ENCODE measurements around the gene WDR82.

DNA sequence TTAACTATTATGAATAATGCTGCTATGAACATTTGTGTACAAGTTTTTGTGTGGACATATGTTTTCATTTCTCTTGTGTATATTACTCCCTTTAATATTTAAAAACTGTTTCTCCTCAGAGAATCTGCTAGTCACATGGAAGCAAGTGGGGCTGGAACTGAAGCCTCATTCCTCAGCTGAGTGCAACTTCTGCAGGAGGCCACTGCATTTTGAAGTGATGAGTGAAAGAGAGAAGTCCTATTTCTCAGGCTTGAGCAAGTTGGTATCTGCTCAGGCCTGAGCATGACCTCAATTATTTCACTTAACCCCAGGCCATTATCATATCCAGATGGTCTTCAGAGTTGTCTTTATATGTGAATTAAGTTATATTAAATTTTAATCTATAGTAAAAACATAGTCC is 64.5 kb downstream of the WDR82 start:
- TF ChIP-seq, protein P1, sequence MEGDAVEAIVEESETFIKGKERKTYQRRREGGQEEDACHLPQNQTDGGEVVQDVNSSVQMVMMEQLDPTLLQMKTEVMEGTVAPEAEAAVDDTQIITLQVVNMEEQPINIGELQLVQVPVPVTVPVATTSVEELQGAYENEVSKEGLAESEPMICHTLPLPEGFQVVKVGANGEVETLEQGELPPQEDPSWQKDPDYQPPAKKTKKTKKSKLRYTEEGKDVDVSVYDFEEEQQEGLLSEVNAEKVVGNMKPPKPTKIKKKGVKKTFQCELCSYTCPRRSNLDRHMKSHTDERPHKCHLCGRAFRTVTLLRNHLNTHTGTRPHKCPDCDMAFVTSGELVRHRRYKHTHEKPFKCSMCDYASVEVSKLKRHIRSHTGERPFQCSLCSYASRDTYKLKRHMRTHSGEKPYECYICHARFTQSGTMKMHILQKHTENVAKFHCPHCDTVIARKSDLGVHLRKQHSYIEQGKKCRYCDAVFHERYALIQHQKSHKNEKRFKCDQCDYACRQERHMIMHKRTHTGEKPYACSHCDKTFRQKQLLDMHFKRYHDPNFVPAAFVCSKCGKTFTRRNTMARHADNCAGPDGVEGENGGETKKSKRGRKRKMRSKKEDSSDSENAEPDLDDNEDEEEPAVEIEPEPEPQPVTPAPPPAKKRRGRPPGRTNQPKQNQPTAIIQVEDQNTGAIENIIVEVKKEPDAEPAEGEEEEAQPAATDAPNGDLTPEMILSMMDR (IDR thresholded peaks at IDR 0.05; ENCODE audit: insufficient read depth, low read depth, low read length): no peak
- no peak for TF ChIP-seq EZH2 (IDR thresholded peaks at IDR 0.05; ENCODE audit: insufficient read depth, low read length)
